ENCODE results near the gene THEM5. TPM values are rescaled to one million over a fixed set of nuclear protein-coding genes. Genes with fewer than 3 reads are reported as not detected.

THEM5 gene
- total and polyA plus RNA-seq, 2 experiments from 2014 or later, result not detected

GRCh38 chr1:151827853-151828252 lies 25.7 kb downstream of the THEM5 start:
- H3K36me3 ChIP-seq (ENCODE audit: low read depth), result no peaks in the 10 kb centered on the region
- WGBS, 2 experiments (ENCODE audit: low coverage in 1 of 2, low lambda C conversion rate in 2 of 2, missing lambda C conversion rate in 2 of 2), result 42 to 57% methylated on average over 7 to 9 of the region's 9 CpGs
- no peaks in the 10 kb centered on the region for H3K9me3 ChIP-seq (ENCODE audit: low read depth)
- TF ChIP-seq EZH2 (IDR thresholded peaks at IDR 0.05; ENCODE audit: insufficient read depth, poor library complexity, severe bottlenecking) (no peak), EZH2phosphoT487 (IDR thresholded peaks at IDR 0.05; ENCODE audit: insufficient read depth, low read depth) (no peak)
- in situ Hi-C loops (cut with MboI), result no loop called here
- no peak overlapping the region for H2AFZ ChIP-seq
- no peak overlapping the region for H3K9ac ChIP-seq
- no peaks in the 10 kb centered on the region for H3K9me2 ChIP-seq (ENCODE audit: insufficient read depth)
- H3K27ac ChIP-seq, result no peak overlapping the region
- no peaks in the 10 kb centered on the region for H3F3A ChIP-seq (ENCODE audit: insufficient read depth)
- no peaks in the 10 kb centered on the region for H3K4me1 ChIP-seq (ENCODE audit: insufficient read depth)
- no peaks in the 10 kb centered on the region for H4K20me1 ChIP-seq (ENCODE audit: insufficient read depth)
- no peak overlapping the region for H3K4me3 ChIP-seq
- no peaks in the 10 kb centered on the region; the same call in 1 of the 2 replicates for H3K27me3 ChIP-seq (replicated peaks; ENCODE audit: insufficient read depth)
- no peaks in the 10 kb centered on the region for H3K79me2 ChIP-seq (ENCODE audit: insufficient read depth)
- no peak for DNase-seq
- H3K4me2 ChIP-seq (ENCODE audit: unreplicated experiment), result no peak overlapping the region

- Histone ChIP-seq H3K9me3 (ENCODE audit: low read depth) (no peaks in the 10 kb centered on the region), H3K79me2 (ENCODE audit: insufficient read depth) (no peaks in the 10 kb centered on the region), H3K9me2 (ENCODE audit: insufficient read depth) (no peaks in the 10 kb centered on the region), H3K9ac (no peak overlapping the region), H3K4me2 (ENCODE audit: unreplicated experiment) (no peak overlapping the region), H3K4me3 (no peak overlapping the region), H2AFZ (no peak overlapping the region), H3K27me3 (replicated peaks; ENCODE audit: insufficient read depth) (no peaks in the 10 kb centered on the region; the same call in 1 of the 2 replicates), H3K27ac (no peak overlapping the region), H3F3A (ENCODE audit: insufficient read depth) (no peaks in the 10 kb centered on the region), H4K20me1 (ENCODE audit: insufficient read depth) (no peaks in the 10 kb centered on the region), H3K36me3 (ENCODE audit: low read depth) (no peaks in the 10 kb centered on the region), H3K4me1 (ENCODE audit: insufficient read depth) (no peaks in the 10 kb centered on the region)
- in situ Hi-C loops (cut with MboI), result no loop called here
- no peak for TF ChIP-seq EZH2 (IDR thresholded peaks at IDR 0.05; ENCODE audit: insufficient read depth, poor library complexity, severe bottlenecking)
- no peak for TF ChIP-seq EZH2phosphoT487 (IDR thresholded peaks at IDR 0.05; ENCODE audit: insufficient read depth, low read depth)
- no peak for DNase-seq
- 49 to 51% methylated on average over 19 to 21 of the region's 21 CpGs for WGBS, 2 experiments (ENCODE audit: low coverage in 1 of 2, low lambda C conversion rate in 2 of 2, missing lambda C conversion rate in 2 of 2)
Measured at GRCh38 chr1:151825751-151826660, 27.5 kb downstream of the THEM5 start.

GRCh38 chr1:151825204-151825603 lies 28.3 kb downstream of the THEM5 start:
- in situ Hi-C loops (cut with MboI), result no loop called here

GRCh38 chr1:151823175-151823574 lies 30.3 kb downstream of the THEM5 start:
- DNase-seq, result no peak
- H2AFZ ChIP-seq, result no peak overlapping the region
- TF ChIP-seq EZH2 (IDR thresholded peaks at IDR 0.05; ENCODE audit: insufficient read depth, poor library complexity, severe bottlenecking) (no peak), EZH2phosphoT487 (IDR thresholded peaks at IDR 0.05; ENCODE audit: insufficient read depth, low read depth) (no peak)
- H3K4me3 ChIP-seq, result no peak overlapping the region
- no peaks in the 10 kb centered on the region for H3K9me3 ChIP-seq (ENCODE audit: low read depth)
- no peaks in the 10 kb centered on the region for H3F3A ChIP-seq (ENCODE audit: insufficient read depth)
- H3K4me2 ChIP-seq (ENCODE audit: unreplicated experiment), result no peak overlapping the region
- in situ Hi-C loops (cut with MboI), result no loop called here
- no peaks in the 10 kb centered on the region for H3K36me3 ChIP-seq (ENCODE audit: low read depth)
- no peaks in the 10 kb centered on the region for H3K9me2 ChIP-seq (ENCODE audit: insufficient read depth)
- H3K79me2 ChIP-seq (ENCODE audit: insufficient read depth), result no peaks in the 10 kb centered on the region
- no peak overlapping the region for H3K9ac ChIP-seq
- H3K4me1 ChIP-seq (ENCODE audit: insufficient read depth), result no peaks in the 10 kb centered on the region
- no peaks in the 10 kb centered on the region for H4K20me1 ChIP-seq (ENCODE audit: insufficient read depth)
- H3K27me3 ChIP-seq (replicated peaks; ENCODE audit: insufficient read depth), result no peaks in the 10 kb centered on the region; the same call in 1 of the 2 replicates
- WGBS, 2 experiments (ENCODE audit: low coverage in 1 of 2, low lambda C conversion rate in 2 of 2, missing lambda C conversion rate in 2 of 2), result 59 to 68% methylated on average over 8 of the region's 8 CpGs
- H3K27ac ChIP-seq, result no peak overlapping the region

More at GRCh38 chr1:151825204-151825603, 28.3 kb downstream of the THEM5 start:
- DNase-seq, result no peak
- Histone ChIP-seq H3K27ac (no peak overlapping the region), H3K4me3 (no peak overlapping the region), H3K9ac (no peak overlapping the region), H3K4me2 (ENCODE audit: unreplicated experiment) (no peak overlapping the region), H3K36me3 (ENCODE audit: low read depth) (no peaks in the 10 kb centered on the region), H3F3A (ENCODE audit: insufficient read depth) (no peaks in the 10 kb centered on the region), H2AFZ (no peak overlapping the region), H3K27me3 (replicated peaks; ENCODE audit: insufficient read depth) (no peaks in the 10 kb centered on the region; the same call in 1 of the 2 replicates), H3K9me3 (ENCODE audit: low read depth) (no peaks in the 10 kb centered on the region), H3K9me2 (ENCODE audit: insufficient read depth) (no peaks in the 10 kb centered on the region), H3K4me1 (ENCODE audit: insufficient read depth) (no peaks in the 10 kb centered on the region), H4K20me1 (ENCODE audit: insufficient read depth) (no peaks in the 10 kb centered on the region), H3K79me2 (ENCODE audit: insufficient read depth) (no peaks in the 10 kb centered on the region)
- no peak for TF ChIP-seq EZH2phosphoT487 (IDR thresholded peaks at IDR 0.05; ENCODE audit: insufficient read depth, low read depth)
- no peak for TF ChIP-seq EZH2 (IDR thresholded peaks at IDR 0.05; ENCODE audit: insufficient read depth, poor library complexity, severe bottlenecking)
- WGBS, 2 experiments (ENCODE audit: low coverage in 1 of 2, low lambda C conversion rate in 2 of 2, missing lambda C conversion rate in 2 of 2), result 62% methylated on average over 9 of the region's 9 CpGs
